Measurements from ENCODE around the gene SLC38A4.

GRCh38 chr12:46744283-46744682 is 81.5 kb downstream of the SLC38A4 start:
- TF ChIP-seq CTCF (IDR thresholded peaks at IDR 0.05) (no peak), POLR2AphosphoS5 (IDR thresholded peaks at IDR 0.05) (no peak), POLR2A (IDR thresholded peaks at IDR 0.05) (no peak)
